EH (cell line): ENCODE results near the gene PRRT3.
"Not testable (repeated sequence)": the region's sequence is repeated elsewhere in the genome, so short reads cannot be mapped to it uniquely, and the experiment has no call there.

Source experiments
- DNase-seq: peaks from one replicate; pipeline ENCODE4 v3.0.0-alpha.2; 2015; ENCODE audit warnings: low read depth

The PRRT3 gene

DNA sequence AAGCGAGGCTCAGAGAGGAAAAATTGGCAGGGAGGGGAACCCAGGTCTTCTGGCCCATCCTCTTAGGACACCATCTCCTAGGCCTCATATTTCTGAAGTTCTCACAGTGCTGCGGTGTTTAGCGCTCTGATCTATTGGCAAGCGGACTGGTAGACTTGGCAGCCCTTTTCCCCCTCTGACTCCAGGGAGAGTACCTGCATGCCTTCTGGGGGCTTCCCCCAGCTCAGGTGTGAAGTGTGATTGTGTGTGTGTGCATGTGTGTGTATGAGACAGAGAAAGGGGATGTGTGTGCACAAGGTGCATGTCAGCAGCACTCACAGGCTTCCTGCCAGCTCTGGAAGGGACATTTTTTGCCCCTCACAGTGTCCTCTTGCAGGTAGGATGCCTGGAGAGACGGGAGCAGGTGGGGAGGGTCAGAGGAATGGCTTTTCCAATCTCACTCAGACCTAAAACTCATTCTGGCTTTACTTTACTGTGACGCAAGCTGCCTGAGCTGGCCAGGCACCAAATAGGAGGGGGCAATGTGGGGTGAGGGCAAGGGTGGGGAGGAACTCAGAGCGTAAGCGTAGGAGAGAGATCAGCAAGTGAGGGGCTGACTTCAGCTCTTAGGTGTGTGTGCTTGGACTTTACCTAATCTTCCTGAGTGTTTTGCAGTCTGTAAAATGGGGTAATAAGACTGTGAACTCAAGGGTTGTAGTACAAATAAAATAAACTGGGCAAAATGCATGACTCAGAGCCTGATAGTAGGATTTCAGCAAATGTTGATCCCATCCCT lies 53.6 kb downstream of the PRRT3 start:
- DNase-seq, result no peak

DNA sequence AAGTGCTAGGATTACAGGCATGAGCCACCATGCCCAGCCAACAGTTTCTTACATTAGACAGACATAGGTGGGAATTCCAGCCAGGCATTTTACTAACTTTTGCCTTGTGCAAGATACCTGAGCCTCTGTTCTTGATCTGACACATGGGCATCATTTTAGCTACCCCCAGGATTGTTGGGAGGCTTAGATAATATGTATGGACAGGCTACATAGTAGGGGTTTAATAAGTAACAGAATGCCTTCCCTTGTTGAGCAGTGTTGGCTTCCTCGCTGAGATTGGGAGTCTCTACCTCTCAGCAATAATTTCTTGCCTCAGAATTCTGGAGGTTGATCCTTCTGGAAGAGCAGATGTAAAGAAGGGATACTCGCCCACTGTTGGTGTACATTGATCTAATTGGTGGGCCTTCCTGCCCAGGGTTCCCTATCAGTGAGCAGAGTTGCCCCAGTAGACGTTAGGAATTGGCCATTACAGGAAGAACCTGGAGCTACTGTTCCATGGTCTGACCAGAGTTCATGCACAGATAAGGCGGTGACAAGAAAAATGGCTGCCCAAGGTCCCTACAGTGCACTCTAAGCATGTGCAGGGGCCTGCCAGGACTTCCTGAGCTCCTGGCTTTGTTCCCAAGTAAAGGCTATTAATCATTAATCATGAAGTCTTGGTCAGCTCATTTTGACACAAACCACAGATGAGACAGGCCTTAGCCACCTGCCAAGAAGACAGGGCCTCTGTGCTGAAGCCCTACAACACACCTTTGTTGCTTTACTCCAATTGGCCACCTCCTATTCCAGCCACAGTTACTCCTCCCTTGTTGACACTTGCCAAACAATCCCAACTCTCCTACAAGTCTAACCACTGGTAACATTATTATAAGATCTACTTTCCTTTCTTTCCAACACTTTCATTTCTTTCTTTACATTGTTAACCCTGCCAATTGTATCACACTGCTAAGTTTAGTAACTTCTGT lies 54.5 kb downstream of the PRRT3 start:
- peak; percentile 41 for DNase-seq

DNA sequence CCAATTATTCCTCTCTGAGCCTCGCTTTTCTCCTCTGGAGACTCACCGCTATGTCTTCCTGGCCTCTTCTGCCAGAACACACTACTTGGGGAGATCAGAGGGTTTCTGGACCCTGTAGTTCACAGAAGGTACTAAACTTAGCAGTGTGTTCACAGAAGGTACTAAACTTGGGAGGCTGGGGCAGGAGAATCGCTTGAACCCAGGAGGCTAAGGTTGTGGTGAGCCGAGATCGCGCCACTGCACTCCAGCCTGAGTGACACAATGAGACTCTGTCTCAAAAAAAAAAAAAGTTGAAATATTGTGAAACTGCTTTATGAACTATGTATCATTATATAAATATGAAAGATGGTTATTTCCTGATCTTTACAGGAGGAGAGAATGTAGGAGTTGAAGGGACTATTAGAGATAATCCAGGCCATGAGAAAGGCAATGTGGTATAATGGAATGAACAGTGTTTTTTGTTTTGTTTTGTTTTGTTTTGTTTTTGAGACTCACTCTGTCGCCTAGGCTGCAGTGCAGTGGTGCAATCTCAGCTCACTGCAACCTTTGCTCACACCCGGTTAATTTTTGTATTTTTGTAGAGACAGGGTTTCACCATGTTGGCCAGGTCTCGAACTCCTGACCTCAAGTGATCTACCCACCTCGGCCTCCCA lies 55.3 kb downstream of the PRRT3 start:
- not testable (repeated sequence) for DNase-seq

DNA sequence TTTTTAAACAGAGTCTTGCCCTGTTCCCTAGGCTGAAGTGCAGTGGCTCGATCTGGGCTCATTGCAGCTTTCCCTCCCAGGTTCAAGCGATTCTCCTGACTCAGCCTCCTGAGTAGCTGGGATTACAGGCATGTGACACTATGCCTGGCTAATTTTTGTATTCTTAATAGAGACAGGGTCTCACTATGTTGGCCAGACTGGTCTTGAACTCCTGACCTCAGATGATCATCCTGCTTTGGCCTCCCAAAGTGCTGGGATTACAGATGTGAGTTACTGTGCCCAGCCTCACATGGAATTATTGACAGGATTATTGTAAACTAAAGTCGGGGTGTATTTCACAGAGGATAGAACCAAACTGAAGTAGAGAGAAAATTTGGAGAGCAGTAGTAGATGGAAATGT lies 56.5 kb downstream of the PRRT3 start:
- not testable (repeated sequence) for DNase-seq
